ENCODE results near the gene TMEM178A.
"Not testable (repeated sequence)": the region's sequence is repeated elsewhere in the genome, so short reads cannot be mapped to it uniquely, and the experiment has no call there.

Gene TMEM178A

GRCh38 chr2:39665811-39666490, at the start of gene TMEM178A:
Gene TMEM178A (plus strand): TSS chr2:39665917. CDS start chr2:39665975, 58 bp downstream.
- no peak for DNase-seq (ENCODE audit: low read depth)

GRCh38 chr2:39618236-39618635, 47.5 kb upstream of the TMEM178A start:
- no peak for DNase-seq (ENCODE audit: low read depth)

GRCh38 chr2:39618736-39619135, 47.0 kb upstream of the TMEM178A start:
- DNase-seq (ENCODE audit: low read depth) = no peak

GRCh38 chr2:39620067-39620466, 45.6 kb upstream of the TMEM178A start:
- DNase-seq (ENCODE audit: low read depth) = peak; percentile 35

GRCh38 chr2:39621596-39621995, 44.1 kb upstream of the TMEM178A start:
- DNase-seq (ENCODE audit: low read depth) = no peak

- DNase-seq (ENCODE audit: low read depth) = no peak
Measured at GRCh38 chr2:39622860-39623259, 42.9 kb upstream of the TMEM178A start.

GRCh38 chr2:39623917-39624316, 41.8 kb upstream of the TMEM178A start:
- DNase-seq (ENCODE audit: low read depth) = no peak

GRCh38 chr2:39625193-39625926, 40.4 kb upstream of the TMEM178A start:
- DNase-seq (ENCODE audit: low read depth) = no peak

- DNase-seq (ENCODE audit: low read depth) = no peak
Measured at GRCh38 chr2:39625927-39626270, 39.8 kb upstream of the TMEM178A start.

- DNase-seq (ENCODE audit: low read depth) = not testable (repeated sequence)
Measured at GRCh38 chr2:39628346-39628745, 37.4 kb upstream of the TMEM178A start.

- DNase-seq (ENCODE audit: low read depth) = no peak
Measured at GRCh38 chr2:39629646-39630045, 36.1 kb upstream of the TMEM178A start.

- DNase-seq (ENCODE audit: low read depth) = no peak
Measured at GRCh38 chr2:39631256-39631655, 34.5 kb upstream of the TMEM178A start.

GRCh38 chr2:39631718-39632117, 34.0 kb upstream of the TMEM178A start:
- peak; percentile 87 for DNase-seq (ENCODE audit: low read depth)

- DNase-seq (ENCODE audit: low read depth) = no peak
Measured at GRCh38 chr2:39632876-39633275, 32.8 kb upstream of the TMEM178A start.

- DNase-seq (ENCODE audit: low read depth) = no peak
Measured at GRCh38 chr2:39636306-39636705, 29.4 kb upstream of the TMEM178A start.

GRCh38 chr2:39638581-39638980, 27.1 kb upstream of the TMEM178A start:
- DNase-seq (ENCODE audit: low read depth) = no peak

GRCh38 chr2:39640107-39640506, 25.6 kb upstream of the TMEM178A start:
- DNase-seq (ENCODE audit: low read depth) = no peak

GRCh38 chr2:39640681-39641080, 25.0 kb upstream of the TMEM178A start:
- no peak for DNase-seq (ENCODE audit: low read depth)

GRCh38 chr2:39641635-39642034, 24.1 kb upstream of the TMEM178A start:
- no peak for DNase-seq (ENCODE audit: low read depth)

GRCh38 chr2:39642051-39642718, 23.5 kb upstream of the TMEM178A start:
- DNase-seq (ENCODE audit: low read depth) = peak; percentile 64

GRCh38 chr2:39645826-39646225, 19.9 kb upstream of the TMEM178A start:
- no peak for DNase-seq (ENCODE audit: low read depth)

- DNase-seq (ENCODE audit: low read depth) = no peak
Measured at GRCh38 chr2:39646267-39646666, 19.4 kb upstream of the TMEM178A start.

- DNase-seq (ENCODE audit: low read depth) = no peak
Measured at GRCh38 chr2:39647104-39647765, 18.5 kb upstream of the TMEM178A start.

Measured in HS-5 (cell line).